GM23248 (cell line): ENCODE data around the gene ATP1A2. TPM values are rescaled to one million over a fixed set of nuclear protein-coding genes. Genes with fewer than 3 reads are reported as not detected.

ENCODE experiments used
- DNase-seq: peaks from one replicate; pipeline ENCODE4 v3.0.0-alpha.2; 2015
- H2AFZ ChIP-seq: fragments of 200-600 bp; sonication (generic); 2 replicates; pipeline ENCODE4 v1.6.1; 2016; ENCODE audit warnings: antibody characterized with exemption
- H3F3A ChIP-seq: fragments of 200-600 bp; sonication (generic); 2 replicates; pipeline ENCODE4 v1.6.1; 2016; ENCODE audit warnings: mild to moderate bottlenecking, antibody characterized with exemption, mixed run types; ENCODE audit not compliant: insufficient read depth
- H3K27ac ChIP-seq: fragments of 200-600 bp; sonication (generic); 2 replicates; pipeline ENCODE4 v1.5.1; 2016; ENCODE audit warnings: mild to moderate bottlenecking
- H3K27me3 ChIP-seq: fragments of 200-600 bp; sonication (generic); replicated peaks from 2 replicates; pipeline ENCODE4 v1.6.1; 2016; ENCODE audit warnings: mild to moderate bottlenecking; ENCODE audit not compliant: insufficient read depth
- H3K36me3 ChIP-seq: fragments of 200-600 bp; sonication (generic); 2 replicates; pipeline ENCODE4 v1.6.1; 2016; ENCODE audit warnings: low read depth, mild to moderate bottlenecking
- H3K4me1 ChIP-seq: fragments of 200-600 bp; sonication (generic); 2 replicates; pipeline ENCODE4 v1.6.1; 2016; ENCODE audit warnings: mild to moderate bottlenecking; ENCODE audit not compliant: insufficient read depth
- H3K4me2 ChIP-seq: fragments of 200-600 bp; sonication (generic); one replicate; pipeline ENCODE4 v1.6.1; 2016; ENCODE audit warnings: mild to moderate bottlenecking; ENCODE audit not compliant: unreplicated experiment
- H3K4me3 ChIP-seq: fragments of 200-600 bp; sonication (generic); 2 replicates; pipeline ENCODE4 v1.5.1; 2016; ENCODE audit warnings: mild to moderate bottlenecking
- H3K79me2 ChIP-seq: fragments of 200-600 bp; sonication (generic); 2 replicates; pipeline ENCODE4 v1.6.1; 2016; ENCODE audit warnings: mild to moderate bottlenecking; ENCODE audit not compliant: insufficient read depth
- H3K9ac ChIP-seq: fragments of 200-600 bp; sonication (generic); 2 replicates; pipeline ENCODE4 v1.6.1; 2016; ENCODE audit warnings: mild to moderate bottlenecking
- H3K9me2 ChIP-seq: fragments of 200-600 bp; sonication (generic); 2 replicates; pipeline ENCODE4 v1.6.1; 2016; ENCODE audit warnings: mixed run types, mild to moderate bottlenecking, moderate library complexity; ENCODE audit not compliant: insufficient read depth
- H3K9me3 ChIP-seq: fragments of 200-600 bp; sonication (generic); one replicate; pipeline ENCODE4 v1.6.1; 2017; ENCODE audit warnings: low read depth
- H4K20me1 ChIP-seq: fragments of 200-600 bp; sonication (generic); 2 replicates; pipeline ENCODE4 v1.6.0; 2016; ENCODE audit not compliant: insufficient read depth
- EZH2 ChIP-seq: fragments of 200-600 bp; sonication (generic); IDR thresholded peaks from 2 replicates; pipeline ENCODE4 v1.6.1; 2018; ENCODE audit warnings: antibody characterized with exemption, mild to moderate bottlenecking; ENCODE audit not compliant: insufficient read depth, poor library complexity, severe bottlenecking
- EZH2phosphoT487 ChIP-seq: fragments of 200-600 bp; sonication (generic); IDR thresholded peaks from 2 replicates; pipeline ENCODE4 v1.6.1; 2018; ENCODE audit warnings: antibody characterized with exemption, moderate library complexity, mild to moderate bottlenecking, low read depth; ENCODE audit not compliant: insufficient read depth
- WGBS, 2 experiments: methylation state at CpG; one replicate each; pipeline ENCODE4 v1.1.6; 2015 to 2017; ENCODE audit warnings: low lambda C conversion rate in 2 of 2, low coverage in 1 of 2; ENCODE audit errors: missing lambda C conversion rate in 2 of 2; 5-methylcytosine and 5-hydroxymethylcytosine counted together
- in situ Hi-C: fragments of 300-500 bp; cut with MboI; formaldehyde crosslinking; loops from 2 replicates; pipeline ENCODE4 v1.15.0; 2020
- polyA plus RNA-seq: library from polyadenylated mRNA; unstranded; fragments of >200 nt; fragmentation: Nextera tagmentation; extraction: Ambion mirVana; gene quantifications from 2 replicates; pipeline ENCODE4 v1.2.1, GENCODE V29; 2016
- total RNA-seq: library from RNA; depleted of rRNA; stranded (reverse); fragments of >200 nt; shearing (Covaris generic); gene quantifications from 2 replicates; pipeline ENCODE4 v1.2.3, GENCODE V29; 2014

ATP1A2 gene
- total and polyA plus RNA-seq, 2 experiments from 2014 or later, result 0.11 to 0.14 TPM

GRCh38 chr1:160131803-160132565 lies 16.4 kb downstream of the ATP1A2 start:
- Histone ChIP-seq H3K27me3 (no peaks in the 10 kb centered on the region), H3F3A (no peaks in the 10 kb centered on the region), H3K4me2 (no peak overlapping the region), H3K79me2 (no peaks in the 10 kb centered on the region), H2AFZ (no peak overlapping the region), H3K9ac (no peak overlapping the region), H3K4me1 (peaks cover 11% of the 10 kb centered on the region), H3K36me3 (no peaks in the 10 kb centered on the region), H3K4me3 (no peak overlapping the region), H3K9me2 (no peaks in the 10 kb centered on the region), H4K20me1 (no peaks in the 10 kb centered on the region), H3K27ac (no peak overlapping the region), H3K9me3 (no peaks in the 10 kb centered on the region)
- in situ Hi-C loops, result no loop called here
- no peak for TF ChIP-seq EZH2phosphoT487
- TF ChIP-seq EZH2, result no peak
- no peak for DNase-seq
- WGBS, 2 experiments, result 25 to 36% methylated on average over 8 of the region's 8 CpGs

- Histone ChIP-seq H3K27ac (no peak overlapping the region), H3K36me3 (no peaks in the 10 kb centered on the region), H3K79me2 (no peaks in the 10 kb centered on the region), H2AFZ (no peak overlapping the region), H3F3A (no peaks in the 10 kb centered on the region), H3K27me3 (no peaks in the 10 kb centered on the region), H3K9ac (no peak overlapping the region), H4K20me1 (no peaks in the 10 kb centered on the region), H3K9me3 (no peaks in the 10 kb centered on the region), H3K4me1 (no peaks in the 10 kb centered on the region), H3K4me3 (no peak overlapping the region), H3K4me2 (no peak overlapping the region), H3K9me2 (no peaks in the 10 kb centered on the region)
- in situ Hi-C loops, result no loop called here
- 66 to 67% methylated on average over 8 to 9 of the region's 9 CpGs for WGBS, 2 experiments
- no peak for DNase-seq
- no peak for TF ChIP-seq EZH2
- no peak for TF ChIP-seq EZH2phosphoT487
Observed at GRCh38 chr1:160133990-160134770, 18.6 kb downstream of the ATP1A2 start.

GRCh38 chr1:160134791-160135572 lies 19.4 kb downstream of the ATP1A2 start:
- no peaks in the 10 kb centered on the region for H3K36me3 ChIP-seq
- H3K9me3 ChIP-seq, result no peaks in the 10 kb centered on the region
- H2AFZ ChIP-seq, result no peak overlapping the region
- H3K27me3 ChIP-seq, result no peaks in the 10 kb centered on the region
- no peak overlapping the region for H3K4me2 ChIP-seq
- no peaks in the 10 kb centered on the region for H3K4me1 ChIP-seq
- no peak overlapping the region for H3K27ac ChIP-seq
- no peaks in the 10 kb centered on the region for H4K20me1 ChIP-seq
- no peaks in the 10 kb centered on the region for H3F3A ChIP-seq
- H3K9ac ChIP-seq, result no peak overlapping the region
- TF ChIP-seq EZH2phosphoT487 (no peak), EZH2 (no peak)
- H3K79me2 ChIP-seq, result no peaks in the 10 kb centered on the region
- no peak for DNase-seq
- H3K4me3 ChIP-seq, result no peak overlapping the region
- in situ Hi-C loops, result no loop called here
- H3K9me2 ChIP-seq, result no peaks in the 10 kb centered on the region
- WGBS, 2 experiments, result 74 to 78% methylated on average over 20 of the region's 20 CpGs
